HepG2 (cell line): ENCODE data around the gene RNF25. TPM values are rescaled to one million over a fixed set of nuclear protein-coding genes. Genes with fewer than 3 reads are reported as not detected.

Experiments
- CBX5 ChIP-seq: sonication (generic); formaldehyde crosslinking; IDR thresholded peaks from 2 replicates; pipeline ENCODE4 v1.4.0; 2020; ENCODE audit warnings: missing genetic modification reagents, borderline replicate concordance
- CHD2 ChIP-seq: IDR thresholded peaks from 2 replicates; pipeline ENCODE4 v1.6.1; 2011; ENCODE audit warnings: low read depth, low read length, improper control_type of control experiment
- DMAP1 ChIP-seq: IDR thresholded peaks from 2 replicates; pipeline ENCODE4 v1.6.1; 2016
- FLYWCH1 ChIP-seq: sonication (generic); formaldehyde crosslinking; IDR thresholded peaks from 2 replicates; pipeline ENCODE4 v1.8.1; 2023; ENCODE audit warnings: mild to moderate bottlenecking, missing genetic modification reagents
- GMEB2 ChIP-seq: IDR thresholded peaks from 2 replicates; pipeline ENCODE4 v1.6.1; 2016; ENCODE audit warnings: missing biosample characterization, missing genetic modification reagents, low read depth
- GRHL1 ChIP-seq: sonication (generic); formaldehyde crosslinking; conservative IDR thresholded peaks from 2 replicates; pipeline ENCODE4 v1.8.0; 2022; ENCODE audit warnings: missing genetic modification reagents
- IKZF1 ChIP-seq: fragments of 450-650 bp; IDR thresholded peaks from 2 replicates; pipeline ENCODE4 v1.7.1; 2016
- MED1 ChIP-seq: sonication (generic); formaldehyde crosslinking; IDR thresholded peaks from 2 replicates; pipeline ENCODE4 v1.4.0; 2020; ENCODE audit warnings: missing genetic modification reagents
- MZF1 ChIP-seq: sonication (generic); formaldehyde crosslinking; IDR thresholded peaks from 2 replicates; pipeline ENCODE4 v1.8.1; 2023; ENCODE audit warnings: mild to moderate bottlenecking, missing genetic modification reagents, borderline replicate concordance
- SMAD3 ChIP-seq: sonication (generic); formaldehyde crosslinking; IDR thresholded peaks from 2 replicates; pipeline ENCODE4 v1.4.0; 2020; ENCODE audit warnings: missing genetic modification reagents
- ZNF10 ChIP-seq: sonication (generic); formaldehyde crosslinking; IDR thresholded peaks from 2 replicates; pipeline ENCODE4 v1.4.0; 2020; ENCODE audit warnings: mild to moderate bottlenecking, low read depth, missing genetic modification reagents, borderline replicate concordance
- ZNF20 ChIP-seq: sonication (generic); formaldehyde crosslinking; IDR thresholded peaks from 2 replicates; pipeline ENCODE4 v1.4.0; 2020; ENCODE audit warnings: mild to moderate bottlenecking, moderate library complexity, missing genetic modification reagents
- ZNF207 ChIP-seq: fragments of 450-650 bp; IDR thresholded peaks from 2 replicates; pipeline ENCODE4 v1.6.1; 2016; ENCODE audit warnings: antibody characterized with exemption, borderline replicate concordance
- ZNF274 ChIP-seq: sonication (generic); formaldehyde crosslinking; IDR thresholded peaks from 2 replicates; pipeline ENCODE4 v1.5.1; 2020; ENCODE audit warnings: mild to moderate bottlenecking, missing genetic modification reagents
- ZNF280D ChIP-seq: sonication (generic); formaldehyde crosslinking; IDR thresholded peaks from 2 replicates; pipeline ENCODE4 v1.5.1; 2020; ENCODE audit warnings: mild to moderate bottlenecking, missing genetic modification reagents
- ZNF326 ChIP-seq: sonication (generic); formaldehyde crosslinking; IDR thresholded peaks from 2 replicates; pipeline ENCODE4 v1.4.0; 2020; ENCODE audit warnings: missing genetic modification reagents, borderline replicate concordance
- ZNF557 ChIP-seq: sonication (generic); formaldehyde crosslinking; IDR thresholded peaks from 2 replicates; pipeline ENCODE4 v1.4.0; 2020; ENCODE audit warnings: missing genetic modification reagents
- ZNF576 ChIP-seq: sonication (generic); formaldehyde crosslinking; IDR thresholded peaks from 2 replicates; pipeline ENCODE4 v1.4.0; 2020; ENCODE audit warnings: mild to moderate bottlenecking, missing genetic modification reagents
- ZNF597 ChIP-seq: sonication (generic); formaldehyde crosslinking; IDR thresholded peaks from 2 replicates; pipeline ENCODE4 v1.5.0; 2020; ENCODE audit warnings: missing genetic modification reagents
- polyA plus RNA-seq, 8 experiments: library from polyadenylated mRNA; depleted of rRNA in 3 of 8; stranded (reverse) in 7 of 8; unstranded in 1 of 8; fragments of >200 nt; fragmentation: Illumina TruSeq in 4 of 8; extraction: Trizol in 4 of 8; gene quantifications; 2 replicates each; pipeline versions ENCODE4 v1.2.1 to v1.2.3, GENCODE V29; 2011 to 2016; ENCODE audit warnings: low read depth in 4 of 8, missing spikeins in 1 of 8, mixed read lengths in 1 of 8; ENCODE audit not compliant: insufficient read depth in 1 of 8
- total RNA-seq, 5 experiments: library from RNA; depleted of rRNA; stranded (reverse); fragments of >200 nt; fragmentation: Illumina TruSeq; extraction: Trizol; gene quantifications; 2 replicates each; pipeline ENCODE4 v1.2.3, GENCODE V29; 2016; ENCODE audit warnings: low read depth in 1 of 5

RNF25 gene
- total and polyA plus RNA-seq, 2 of the 13 experiments (the other 11 are each of a cell fraction or from before 2014, with no cell fraction given): 37.0 to 87.6 TPM

GRCh38 chr2:218659258-218659987 lies 12.4 kb downstream of the RNF25 start, which contains the start of the genes BCS1L and ZNF142 (continued):
- peak; percentile 89; the same call in 1 of the 2 replicates for TF ChIP-seq ZNF576 (CRISPR knock-in tag)
- TF ChIP-seq ZNF274 (CRISPR knock-in tag): peak; percentile 80
- peak; percentile 48; the same call in 1 of the 2 replicates for TF ChIP-seq ZNF557 (CRISPR knock-in tag)
- TF ChIP-seq DMAP1 (CRISPR knock-in tag): peak; percentile 97
- TF ChIP-seq ZNF597: no peak
- peak; percentile 62; the same call in 1 of the 2 replicates for TF ChIP-seq MED1
- TF ChIP-seq GMEB2 (CRISPR knock-in tag): 0 out of 2 replicates have a peak, but pooled peaks have one; percentile 18
- TF ChIP-seq GRHL1: no peak
- no peak for TF ChIP-seq CHD2
- TF ChIP-seq SMAD3 (CRISPR knock-in tag): no peak
- TF ChIP-seq IKZF1: no peak
- TF ChIP-seq CBX5 (CRISPR knock-in tag): peak; percentile 73; the same call in 1 of the 2 replicates
- TF ChIP-seq MZF1 (CRISPR knock-in tag): no peak
- TF ChIP-seq ZNF10 (CRISPR knock-in tag): no peak
- no peak for TF ChIP-seq ZNF207
- TF ChIP-seq ZNF20 (CRISPR knock-in tag): 0 out of 2 replicates have a peak, but pooled peaks have one; percentile 50
- 0 out of 2 replicates have a peak, but pooled peaks have one; percentile 50 for TF ChIP-seq FLYWCH1
- peak; percentile 80 for TF ChIP-seq ZNF280D (CRISPR knock-in tag)
- TF ChIP-seq ZNF326 (CRISPR knock-in tag): no peak
